ENCODE results near the gene EXOC3.

EXOC3 gene

DNA sequence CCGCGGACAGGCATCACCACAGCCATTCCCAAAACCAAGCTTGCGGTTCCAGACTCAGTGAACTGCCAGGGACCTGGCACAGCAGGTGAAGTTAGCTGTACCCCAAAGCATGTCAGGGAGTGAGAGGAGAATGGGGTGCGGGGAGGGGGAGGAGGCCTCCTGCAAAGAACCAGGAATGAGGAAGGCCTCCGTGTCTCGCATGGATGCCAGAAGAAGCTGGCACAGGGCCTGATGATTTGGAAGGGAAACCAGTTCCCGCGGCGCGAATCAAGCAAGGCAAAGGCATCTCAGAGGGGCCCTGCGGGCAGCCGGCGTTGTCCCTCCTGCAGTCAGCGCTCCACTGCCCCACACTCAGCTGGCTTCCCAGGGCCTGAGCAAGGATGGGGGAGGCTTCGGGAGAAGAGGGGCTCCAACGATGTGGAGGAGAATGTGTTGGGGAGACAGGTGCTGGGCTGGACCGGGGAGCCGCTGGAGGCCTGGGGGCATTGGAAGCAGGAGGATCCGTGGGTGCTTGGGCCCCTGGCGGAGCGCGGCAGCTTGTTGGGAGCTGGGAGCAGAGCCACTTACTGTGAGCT lies 66.7 kb downstream of the EXOC3 start:
- no peak overlapping the region for H3K4me3 ChIP-seq (ENCODE audit: low read length)
- H3K4me1 ChIP-seq (ENCODE audit: control insufficient read depth, insufficient read depth, low read length), result peaks cover 1% of the 10 kb centered on the region; the same call in 1 of the 2 replicates
- H3K27ac ChIP-seq (ENCODE audit: low read length), result no peak overlapping the region
- no peaks in the 10 kb centered on the region for H3K36me3 ChIP-seq (ENCODE audit: control insufficient read depth, insufficient read depth, low read length)
- no CpG with 5 or more reads among the region's 22 CpGs for WGBS (ENCODE audit: insufficient coverage, insufficient read length)
- H3K9me3 ChIP-seq (ENCODE audit: control insufficient read depth, insufficient read depth, low read length), result no peaks in the 10 kb centered on the region
- no peak for DNase-seq (ENCODE audit: low read depth, low spot score)
- H3K27me3 ChIP-seq (ENCODE audit: control insufficient read depth, insufficient read depth, low read length), result peaks cover 14% of the 10 kb centered on the region

GRCh38 chr5:510521-510920 lies 67.5 kb downstream of the EXOC3 start:
- peaks cover 1% of the 10 kb centered on the region; the same call in 1 of the 2 replicates for H3K4me1 ChIP-seq (ENCODE audit: control insufficient read depth, insufficient read depth, low read length)
- no CpG with 5 or more reads among the region's 9 CpGs for WGBS (ENCODE audit: insufficient coverage, insufficient read length)
- no peak for DNase-seq (ENCODE audit: low read depth, low spot score)
- no peak overlapping the region for H3K27ac ChIP-seq (ENCODE audit: low read length)
- H3K4me3 ChIP-seq (ENCODE audit: low read length), result no peak overlapping the region
- H3K27me3 ChIP-seq (ENCODE audit: control insufficient read depth, insufficient read depth, low read length), result peaks cover 13% of the 10 kb centered on the region
- no peaks in the 10 kb centered on the region for H3K36me3 ChIP-seq (ENCODE audit: control insufficient read depth, insufficient read depth, low read length)
- no peaks in the 10 kb centered on the region for H3K9me3 ChIP-seq (ENCODE audit: control insufficient read depth, insufficient read depth, low read length)

- Histone ChIP-seq H3K9me3 (ENCODE audit: control insufficient read depth, insufficient read depth, low read length) (no peaks in the 10 kb centered on the region), H3K4me3 (ENCODE audit: low read length) (no peak overlapping the region), H3K4me1 (ENCODE audit: control insufficient read depth, insufficient read depth, low read length) (no peaks in the 10 kb centered on the region; the same call in 1 of the 2 replicates), H3K36me3 (ENCODE audit: control insufficient read depth, insufficient read depth, low read length) (no peaks in the 10 kb centered on the region), H3K27me3 (ENCODE audit: control insufficient read depth, insufficient read depth, low read length) (peaks cover 7% of the 10 kb centered on the region; the same call in 1 of the 2 replicates), H3K27ac (ENCODE audit: low read length) (no peak overlapping the region)
- DNase-seq (ENCODE audit: low read depth, low spot score), result no peak
- whole genome bisulfite sequencing (ENCODE audit: insufficient coverage, insufficient read length), result no CpG with 5 or more reads among the region's 16 CpGs
Measured at GRCh38 chr5:511476-511875, 68.5 kb downstream of the EXOC3 start.

DNA sequence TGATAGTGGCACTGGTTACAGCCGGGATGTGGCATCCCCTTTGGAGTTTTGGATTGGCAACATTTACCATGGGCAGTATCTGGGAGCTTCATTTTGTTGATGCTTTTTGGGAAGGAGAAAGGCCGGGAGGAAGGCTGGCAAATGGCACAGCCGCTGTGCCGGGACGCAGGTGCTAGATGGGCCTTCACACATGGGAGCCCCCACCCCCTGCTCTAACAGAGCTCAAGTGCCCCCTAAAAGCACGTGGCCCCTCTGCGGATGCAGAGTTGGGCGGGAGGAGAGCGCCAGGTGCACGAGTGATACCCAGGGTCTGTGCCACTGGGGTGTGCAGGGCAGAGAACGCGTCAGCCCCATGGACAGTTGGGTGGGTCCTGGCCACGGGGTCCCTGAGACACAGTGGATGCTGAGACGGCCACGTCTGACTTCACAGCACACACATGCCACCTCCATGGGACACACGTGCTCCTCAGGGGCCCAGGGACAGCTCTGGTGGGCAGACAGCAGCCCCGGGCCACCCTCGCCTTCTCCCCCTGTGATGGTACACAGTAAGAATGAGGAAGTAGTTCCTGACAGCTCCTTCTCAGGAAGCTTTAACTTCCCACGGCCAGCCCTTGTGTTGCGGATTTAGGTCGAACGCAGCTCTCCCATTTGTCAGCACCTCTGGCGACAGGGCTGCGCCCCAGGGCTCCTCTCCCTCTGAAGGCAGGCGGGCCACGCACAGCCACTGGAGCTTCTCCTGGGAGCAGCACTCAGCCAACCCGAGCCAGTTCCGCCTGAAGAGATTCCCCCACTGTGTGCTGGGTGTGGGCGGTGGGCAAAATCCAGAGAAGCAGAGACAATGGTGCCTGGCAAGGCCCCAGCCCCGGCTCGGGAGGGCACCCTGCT lies 70.5 kb downstream of the EXOC3 start:
- no peaks in the 10 kb centered on the region for H3K36me3 ChIP-seq (ENCODE audit: control insufficient read depth, insufficient read depth, low read length)
- no peak for DNase-seq (ENCODE audit: low read depth, low spot score)
- no peak overlapping the region for H3K4me3 ChIP-seq (ENCODE audit: low read length)
- no peaks in the 10 kb centered on the region; the same call in 1 of the 2 replicates for H3K4me1 ChIP-seq (ENCODE audit: control insufficient read depth, insufficient read depth, low read length)
- H3K27me3 ChIP-seq (ENCODE audit: control insufficient read depth, insufficient read depth, low read length), result peaks cover 7% of the 10 kb centered on the region; the same call in 1 of the 2 replicates
- H3K9me3 ChIP-seq (ENCODE audit: control insufficient read depth, insufficient read depth, low read length), result no peaks in the 10 kb centered on the region
- H3K27ac ChIP-seq (ENCODE audit: low read length), result no peak overlapping the region
- no CpG with 5 or more reads among the region's 31 CpGs for WGBS (ENCODE audit: insufficient coverage, insufficient read length)

DNA sequence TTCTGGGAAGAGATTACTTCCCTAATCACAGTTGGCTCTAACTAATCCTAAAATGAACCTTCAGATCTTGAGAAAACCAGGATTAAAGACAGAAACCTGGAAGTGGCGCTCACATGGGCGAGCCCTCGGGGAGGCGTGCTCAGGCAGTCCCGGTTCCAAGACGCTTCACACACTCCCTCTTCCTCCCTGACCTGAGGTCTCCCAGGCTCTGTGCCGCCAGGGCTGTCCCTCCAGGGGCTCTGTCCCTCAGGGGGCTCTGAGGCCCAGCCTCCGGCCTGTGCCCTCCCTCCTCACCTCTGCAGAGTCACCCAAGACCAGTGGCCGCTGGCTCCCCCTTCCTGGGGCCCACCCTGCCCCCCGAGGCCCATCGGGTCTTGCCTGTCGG lies 71.1 kb downstream of the EXOC3 start:
- no CpG with 5 or more reads among the region's 12 CpGs for WGBS (ENCODE audit: insufficient coverage, insufficient read length)
- Histone ChIP-seq H3K27me3 (ENCODE audit: control insufficient read depth, insufficient read depth, low read length) (peaks cover 7% of the 10 kb centered on the region; the same call in 1 of the 2 replicates), H3K9me3 (ENCODE audit: control insufficient read depth, insufficient read depth, low read length) (no peaks in the 10 kb centered on the region), H3K4me3 (ENCODE audit: low read length) (no peak overlapping the region), H3K27ac (ENCODE audit: low read length) (no peak overlapping the region), H3K4me1 (ENCODE audit: control insufficient read depth, insufficient read depth, low read length) (no peaks in the 10 kb centered on the region; the same call in 1 of the 2 replicates), H3K36me3 (ENCODE audit: control insufficient read depth, insufficient read depth, low read length) (no peaks in the 10 kb centered on the region)
- DNase-seq (ENCODE audit: low read depth, low spot score), result no peak

DNA sequence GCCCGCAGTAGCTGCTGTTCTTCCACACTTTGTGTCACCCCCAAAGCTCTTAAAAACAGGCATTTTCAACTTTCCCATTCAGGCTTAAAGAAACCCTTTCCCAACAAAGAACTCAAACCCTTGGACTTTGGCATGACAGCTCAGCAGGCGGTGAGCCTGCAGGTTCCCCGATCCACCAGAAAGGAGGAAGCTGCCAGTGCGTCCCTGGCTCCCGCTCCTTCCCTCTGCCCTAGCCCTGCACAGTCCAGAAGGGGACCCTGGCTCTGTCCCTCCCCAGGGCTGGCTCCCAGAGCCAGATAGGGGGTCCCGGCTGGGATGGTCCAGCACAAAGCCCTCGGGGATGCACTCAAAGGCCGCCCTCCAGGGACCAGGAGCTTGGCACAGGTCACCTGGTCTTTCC lies 71.7 kb downstream of the EXOC3 start:
- no peak overlapping the region for H3K4me3 ChIP-seq (ENCODE audit: low read length)
- peaks cover 5% of the 10 kb centered on the region; the same call in 1 of the 2 replicates for H3K27me3 ChIP-seq (ENCODE audit: control insufficient read depth, insufficient read depth, low read length)
- H3K36me3 ChIP-seq (ENCODE audit: control insufficient read depth, insufficient read depth, low read length), result no peaks in the 10 kb centered on the region
- H3K27ac ChIP-seq (ENCODE audit: low read length), result no peak overlapping the region
- DNase-seq (ENCODE audit: low read depth, low spot score), result no peak
- no CpG with 5 or more reads among the region's 8 CpGs for WGBS (ENCODE audit: insufficient coverage, insufficient read length)
- H3K4me1 ChIP-seq (ENCODE audit: control insufficient read depth, insufficient read depth, low read length), result no peaks in the 10 kb centered on the region; the same call in 1 of the 2 replicates
- no peaks in the 10 kb centered on the region for H3K9me3 ChIP-seq (ENCODE audit: control insufficient read depth, insufficient read depth, low read length)

DNA sequence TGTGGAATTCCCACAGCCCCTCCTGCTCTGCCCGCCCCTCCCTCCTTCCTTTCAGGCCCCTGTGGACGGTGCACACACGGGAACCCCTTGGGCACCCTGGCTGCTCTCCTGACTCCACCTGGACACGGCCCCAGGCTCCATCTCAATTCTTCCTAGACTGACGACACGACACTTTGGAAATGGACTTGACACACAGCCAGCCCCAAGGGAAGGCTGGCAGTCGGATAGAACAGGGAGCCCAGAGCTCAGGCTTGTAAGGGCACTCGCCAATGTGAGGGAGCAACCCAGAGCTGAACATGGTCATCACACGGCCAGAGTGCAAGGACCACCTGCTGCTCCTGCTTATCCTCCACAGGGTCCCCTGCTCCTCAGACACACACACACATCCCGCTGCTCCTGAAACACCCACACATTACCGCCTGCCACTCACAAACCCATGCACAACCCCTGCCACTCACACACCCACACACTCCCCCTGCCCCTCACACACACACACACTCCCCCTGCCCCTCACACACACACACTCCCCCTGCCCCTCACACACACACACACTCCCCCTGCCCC lies 72.4 kb downstream of the EXOC3 start:
- no peaks in the 10 kb centered on the region for H3K36me3 ChIP-seq (ENCODE audit: control insufficient read depth, insufficient read depth, low read length)
- peaks cover 4% of the 10 kb centered on the region; the same call in 1 of the 2 replicates for H3K27me3 ChIP-seq (ENCODE audit: control insufficient read depth, insufficient read depth, low read length)
- H3K4me3 ChIP-seq (ENCODE audit: low read length), result no peak overlapping the region
- no peak for DNase-seq (ENCODE audit: low read depth, low spot score)
- no CpG with 5 or more reads among the region's 11 CpGs for WGBS (ENCODE audit: insufficient coverage, insufficient read length)
- no peak overlapping the region for H3K27ac ChIP-seq (ENCODE audit: low read length)
- no peaks in the 10 kb centered on the region for H3K4me1 ChIP-seq (ENCODE audit: control insufficient read depth, insufficient read depth, low read length)
- no peaks in the 10 kb centered on the region for H3K9me3 ChIP-seq (ENCODE audit: control insufficient read depth, insufficient read depth, low read length)

DNA sequence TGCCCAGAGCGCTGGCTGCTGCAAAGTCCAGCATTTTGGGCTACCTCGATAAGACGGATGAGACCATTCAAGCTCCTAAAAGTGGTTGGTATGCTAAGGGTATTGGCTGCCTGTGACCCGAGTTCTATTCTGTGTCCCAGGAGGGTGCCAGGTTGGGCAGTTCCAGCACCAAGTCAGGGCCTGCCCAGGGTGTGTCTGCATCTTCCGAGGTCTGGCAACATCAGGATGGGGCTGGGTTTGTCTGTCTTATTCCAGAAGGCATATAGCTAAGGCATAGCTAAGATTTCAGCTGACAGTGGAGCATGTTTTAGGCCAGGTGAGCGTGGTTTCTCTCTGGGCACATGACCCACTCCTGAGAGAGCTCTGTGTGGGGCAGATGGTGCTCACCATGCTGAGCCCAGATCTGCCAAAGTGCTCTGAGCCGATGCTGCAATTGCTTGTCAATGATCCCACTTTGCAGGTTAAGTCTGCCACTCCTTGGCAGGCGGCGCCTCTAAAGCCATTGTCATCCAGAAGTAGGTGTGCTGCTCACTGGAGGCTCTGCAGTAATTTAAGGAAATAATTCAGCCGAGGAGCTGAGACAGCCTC lies 73.5 kb downstream of the EXOC3 start:
- H3K27ac ChIP-seq (ENCODE audit: low read length), result no peak overlapping the region
- no peaks in the 10 kb centered on the region for H3K36me3 ChIP-seq (ENCODE audit: control insufficient read depth, insufficient read depth, low read length)
- no CpG with 5 or more reads among the region's 10 CpGs for whole genome bisulfite sequencing (ENCODE audit: insufficient coverage, insufficient read length)
- H3K4me3 ChIP-seq (ENCODE audit: low read length), result no peak overlapping the region
- no peak for DNase-seq (ENCODE audit: low read depth, low spot score)
- H3K9me3 ChIP-seq (ENCODE audit: control insufficient read depth, insufficient read depth, low read length), result no peaks in the 10 kb centered on the region
- H3K27me3 ChIP-seq (ENCODE audit: control insufficient read depth, insufficient read depth, low read length), result peaks cover 2% of the 10 kb centered on the region; the same call in 1 of the 2 replicates
- H3K4me1 ChIP-seq (ENCODE audit: control insufficient read depth, insufficient read depth, low read length), result no peaks in the 10 kb centered on the region

Data from iPS DF 6.9 (cell line).